ENCODE measurements around the gene ONECUT1.

Gene ONECUT1

DNA sequence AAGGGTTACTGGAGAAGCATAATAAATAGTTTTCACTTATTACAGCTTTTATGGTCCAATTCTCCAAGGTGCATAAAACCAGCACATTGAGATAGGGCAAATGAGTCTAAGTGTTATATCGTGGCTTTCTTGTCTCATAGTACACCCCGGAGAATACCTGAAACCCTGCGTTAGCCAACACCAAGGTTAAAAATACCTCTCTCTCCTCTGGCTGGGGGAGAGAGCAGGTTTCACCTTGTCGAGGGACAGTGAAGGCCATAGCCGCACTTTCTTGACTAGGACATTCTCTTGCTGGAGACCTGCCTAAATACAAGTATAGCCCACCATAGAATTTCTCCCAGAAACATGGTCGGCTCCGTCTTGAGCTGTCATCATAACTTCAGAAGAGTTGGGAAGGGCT is 59.5 kb downstream of the ONECUT1 start:
- no peak for DNase-seq

- DNase-seq = no peak
Measured at GRCh38 chr15:52730173-52730572, 60.0 kb downstream of the ONECUT1 start.

GRCh38 chr15:52728899-52729298 is 61.2 kb downstream of the ONECUT1 start:
- no peak for DNase-seq

DNA sequence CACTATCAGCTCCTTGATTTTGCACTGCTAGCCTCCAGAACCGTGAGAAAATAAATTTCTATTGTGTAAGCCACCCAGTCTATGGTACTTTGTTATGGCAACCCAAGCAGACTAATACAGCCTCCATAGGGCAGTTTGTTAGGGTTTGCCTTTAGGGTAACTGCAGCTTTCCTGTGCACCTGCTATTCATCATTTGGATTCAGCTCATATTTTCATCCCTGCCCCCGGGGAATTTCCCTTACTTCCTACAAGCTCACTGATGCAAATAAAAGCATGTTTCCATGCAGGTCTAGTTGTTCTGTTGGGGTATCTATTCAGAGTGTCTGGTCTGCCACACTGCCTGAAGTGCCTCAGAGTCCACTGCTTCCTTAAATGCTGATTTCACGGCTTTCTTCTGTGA is 62.3 kb downstream of the ONECUT1 start:
- no peak for DNase-seq

DNA sequence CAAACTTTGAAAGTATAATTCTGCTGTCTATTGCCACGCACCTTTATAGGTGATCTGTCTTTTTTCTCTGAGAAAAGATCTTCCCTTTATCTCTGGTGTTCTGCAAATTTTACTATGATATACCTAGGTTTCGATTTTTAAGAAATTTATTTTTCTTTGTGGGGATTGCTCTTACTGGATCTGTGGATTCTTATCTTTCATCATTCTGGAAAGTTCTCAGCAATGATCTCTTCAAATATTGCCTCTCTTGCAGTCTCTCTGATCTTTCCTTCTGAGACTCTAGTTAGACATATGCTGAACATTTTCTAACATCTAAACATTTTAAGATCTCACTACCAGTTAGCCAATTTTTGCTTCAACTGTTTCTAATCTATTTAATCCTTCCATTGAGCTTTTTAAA is 63.9 kb downstream of the ONECUT1 start:
- no peak for DNase-seq

DNA sequence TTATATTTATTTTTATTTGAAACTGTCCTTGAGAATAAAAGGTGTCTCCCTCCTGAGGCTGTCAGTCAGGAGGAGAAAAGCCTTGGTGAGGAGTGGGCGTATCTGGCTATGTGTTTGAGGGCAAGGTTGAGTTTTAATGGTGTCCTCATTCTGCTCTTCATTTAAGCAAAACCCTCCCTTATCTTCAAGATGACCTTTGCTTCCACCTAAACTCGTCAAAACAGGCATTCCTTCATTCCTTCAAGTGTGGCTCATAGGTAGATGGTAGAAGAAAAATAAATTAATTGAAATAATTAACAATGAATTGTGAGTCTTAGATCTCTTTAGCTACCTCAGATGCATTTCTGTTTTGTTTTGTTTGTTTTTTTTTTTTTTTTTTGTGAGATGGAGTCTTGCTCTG is 71.6 kb downstream of the ONECUT1 start:
- no peak for DNase-seq

GRCh38 chr15:52717924-52718323 is 72.2 kb downstream of the ONECUT1 start:
- no peak for DNase-seq

GRCh38 chr15:52717481-52717880 is 72.7 kb downstream of the ONECUT1 start:
- no peak for DNase-seq

DNA sequence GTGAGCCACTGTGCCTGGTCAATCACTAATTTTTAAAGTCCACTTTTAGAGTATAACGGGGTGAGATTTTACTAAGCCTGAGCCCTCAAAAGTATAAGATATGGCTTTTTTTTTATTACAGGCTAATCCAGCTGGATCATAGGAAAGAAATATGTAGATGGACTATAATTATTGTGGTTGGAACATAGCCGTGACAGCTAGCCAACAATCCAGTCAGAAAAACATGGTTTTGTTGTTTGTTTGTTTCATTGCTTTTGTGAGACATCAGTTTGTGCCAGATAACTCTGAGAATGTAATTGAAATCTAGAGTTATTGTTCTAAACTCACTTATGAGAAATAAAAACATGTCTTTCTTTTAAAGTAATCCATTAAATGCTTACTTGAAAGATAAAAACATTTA is 73.6 kb downstream of the ONECUT1 start:
- no peak for DNase-seq

GRCh38 chr15:52715411-52715810 is 74.7 kb downstream of the ONECUT1 start:
- DNase-seq = no peak

DNA sequence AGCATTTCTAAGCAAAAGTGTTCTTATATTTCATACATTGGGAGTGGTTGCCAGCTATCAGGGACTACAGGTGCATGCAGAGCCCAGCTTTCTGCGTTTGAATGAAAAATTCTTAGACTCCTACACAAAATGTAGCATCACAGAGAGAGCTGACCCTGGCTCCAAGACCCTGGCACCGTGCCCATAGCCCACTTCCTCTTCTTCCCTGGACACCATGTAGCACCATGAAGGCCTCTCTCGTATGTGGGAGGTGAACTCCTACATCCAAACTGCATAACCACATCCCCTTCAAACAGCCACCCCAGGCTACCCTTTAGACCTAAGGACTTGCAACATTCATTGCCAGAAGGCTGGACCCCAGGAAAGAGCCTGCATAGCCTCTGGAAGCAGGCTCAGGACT is 75.2 kb downstream of the ONECUT1 start:
- DNase-seq = no peak

DNA sequence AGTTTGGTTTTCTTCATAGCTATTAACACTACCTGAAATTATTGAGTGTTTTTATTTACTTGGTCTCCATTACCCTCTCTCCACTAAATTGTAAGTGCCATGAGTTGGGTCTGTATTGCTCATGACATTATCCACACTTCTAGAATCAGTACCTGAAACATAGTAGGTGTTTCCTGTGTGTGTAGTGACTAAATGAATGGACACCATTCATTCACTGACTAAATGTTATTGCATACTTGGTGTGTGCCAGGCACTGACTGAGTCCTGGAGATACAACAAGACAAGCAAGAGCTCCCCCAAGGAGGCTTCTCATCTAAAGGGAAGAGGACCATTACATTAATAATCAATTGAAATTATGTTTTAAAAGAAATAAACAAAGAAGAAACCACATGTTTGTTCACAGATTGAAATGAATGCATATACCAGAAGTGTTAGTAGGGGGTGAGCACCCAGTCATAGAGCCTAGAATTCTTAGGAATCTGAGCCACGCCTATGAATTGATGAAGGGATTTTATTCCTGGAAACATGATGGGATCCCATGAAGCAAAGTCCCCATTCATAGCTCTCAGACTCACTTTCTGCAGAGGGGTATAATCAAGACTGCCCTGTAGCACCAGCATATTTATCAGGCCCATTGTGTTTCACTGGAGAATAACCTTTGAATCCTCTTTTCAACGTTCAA is 79.3 kb downstream of the ONECUT1 start:
- DNase-seq = no peak

DNA sequence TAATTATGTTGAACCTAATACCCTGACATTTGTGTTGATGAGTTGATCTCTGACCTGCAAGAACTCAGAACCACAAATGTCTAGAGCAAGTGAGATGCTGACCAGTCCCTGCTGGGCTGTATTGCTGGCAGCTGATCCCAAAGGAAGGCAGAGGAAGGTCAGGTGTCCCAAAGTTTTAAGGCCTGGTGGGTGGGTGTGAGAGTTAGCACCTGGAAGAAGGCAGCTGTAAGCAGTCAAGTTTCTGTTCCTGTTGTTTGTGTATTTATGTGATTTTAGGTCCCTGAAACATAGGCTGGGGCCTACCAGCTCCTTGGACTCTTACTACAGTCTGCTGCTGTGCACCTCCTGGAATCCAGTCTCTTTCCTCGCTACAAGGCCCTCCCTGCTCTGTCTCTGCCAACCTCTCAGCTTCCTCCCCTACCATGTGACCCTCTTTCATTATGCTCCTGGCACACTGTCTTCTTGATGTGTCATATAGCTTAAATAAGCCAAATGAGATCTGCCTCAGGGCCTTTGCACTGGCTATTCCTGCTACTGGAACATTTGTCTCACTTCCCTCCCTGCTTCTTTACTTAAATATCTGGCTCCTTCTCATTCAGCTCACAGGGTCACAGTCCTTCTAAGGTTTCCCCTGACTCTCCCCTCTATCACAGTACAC is 80.0 kb downstream of the ONECUT1 start:
- no peak for DNase-seq

DNA sequence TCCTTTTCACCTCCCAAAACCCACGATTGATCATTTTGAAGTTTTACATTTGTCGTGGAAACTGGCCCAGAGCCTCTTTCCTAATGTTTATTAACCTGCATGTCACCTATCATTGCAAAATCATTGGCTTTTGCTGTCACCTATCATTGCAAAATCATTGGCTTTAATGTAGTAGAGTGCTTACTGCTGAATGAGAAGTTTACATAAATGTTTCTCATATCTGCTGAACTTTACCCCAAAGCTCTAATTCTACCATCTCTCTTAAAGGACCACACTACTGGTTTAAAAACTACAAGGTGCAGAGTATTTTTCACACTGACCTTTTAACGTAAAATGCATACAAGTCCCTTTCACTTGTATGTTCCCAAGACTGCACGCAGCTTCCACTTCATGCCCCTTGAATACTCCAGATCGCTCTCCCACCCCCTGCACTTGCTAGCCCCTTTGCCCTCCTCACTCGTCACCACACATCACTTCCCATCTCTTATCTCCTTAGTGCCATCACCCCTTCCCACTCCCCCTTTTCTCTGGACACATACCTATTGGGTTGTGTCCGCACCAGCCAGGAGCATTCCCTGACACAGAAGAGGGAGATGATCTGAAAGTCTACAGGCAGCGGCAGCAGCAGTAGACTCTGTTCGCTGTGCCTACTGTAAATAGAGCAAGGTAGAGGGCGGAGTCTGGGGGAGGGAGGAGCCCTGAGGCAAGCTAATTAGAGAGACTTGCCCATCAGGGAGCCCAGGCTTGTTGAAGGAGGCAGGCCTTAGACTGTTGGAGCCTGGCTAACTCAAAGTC is 80.8 kb downstream of the ONECUT1 start:
- DNase-seq = peak; percentile 22

Data from NCI-H1436 treated with DMSO at 0.1 percent for 48 hours (cell line).